Astrocyte (in vitro differentiated cells and primary cell): ENCODE measurements around the gene ADGRL1. TPM values are rescaled to one million over a fixed set of nuclear protein-coding genes. Genes with fewer than 3 reads are reported as not detected.
A peak's percentile ranks its signal among the peaks of the same experiment; 100 is the strongest.
"Not testable (repeated sequence)": the region's sequence is repeated elsewhere in the genome, so short reads cannot be mapped to it uniquely, and the experiment has no call there.

Experiments
- DNase-seq: peaks from one replicate; pipeline ENCODE4 v3.0.0-alpha.2; 2010; ENCODE audit warnings: low read depth
- FAIRE-seq: peaks from 2 replicates; lab custom pipeline; 2011; peaks lifted over from hg19 to GRCh38; lab: Jason Lieb, UNC
- H2AFZ ChIP-seq: 2 replicates; pipeline ENCODE4 v1.6.0; 2012; ENCODE audit warnings: low read depth, low read length, inconsistent platforms
- H3K27ac ChIP-seq: 2 replicates; pipeline ENCODE4 v1.5.1; 2011; ENCODE audit warnings: low read depth, low read length, inconsistent platforms
- H3K27me3 ChIP-seq: 2 replicates; pipeline ENCODE4 v1.6.0; 2011; ENCODE audit warnings: low read length, inconsistent platforms; ENCODE audit not compliant: insufficient read depth
- H3K36me3 ChIP-seq: 2 replicates; pipeline ENCODE4 v1.5.1; 2011; ENCODE audit warnings: low read length, inconsistent platforms; ENCODE audit not compliant: insufficient read depth
- H3K4me1 ChIP-seq: 2 replicates; pipeline ENCODE4 v1.5.1; 2011; ENCODE audit warnings: low read length, inconsistent platforms; ENCODE audit not compliant: insufficient read depth
- H3K4me2 ChIP-seq: 2 replicates; pipeline ENCODE4 v1.6.0; 2012; ENCODE audit warnings: low read length, inconsistent platforms
- H3K4me3 ChIP-seq: 2 replicates; pipeline ENCODE4 v1.5.1; 2011; ENCODE audit warnings: low read depth, mild to moderate bottlenecking, low read length, inconsistent platforms; ENCODE audit not compliant: insufficient read depth
- H3K79me2 ChIP-seq: 2 replicates; pipeline ENCODE4 v1.6.0; 2012; ENCODE audit warnings: mild to moderate bottlenecking, low read length, inconsistent platforms; ENCODE audit not compliant: insufficient read depth
- H3K9ac ChIP-seq: 2 replicates; pipeline ENCODE4 v1.6.0; 2012; ENCODE audit warnings: mild to moderate bottlenecking, low read length, inconsistent platforms
- H3K9me3 ChIP-seq: 2 replicates; pipeline ENCODE4 v1.5.1; 2012; ENCODE audit warnings: low read depth, mild to moderate bottlenecking, low read length, inconsistent platforms; ENCODE audit not compliant: insufficient read depth
- H4K20me1 ChIP-seq: 2 replicates; pipeline ENCODE4 v1.6.0; 2012; ENCODE audit warnings: low read length, inconsistent platforms; ENCODE audit not compliant: insufficient read depth
- H3K27ac Mint-ChIP-seq: one replicate; pipeline ENCODE4 v1.8.0; 2021; ENCODE audit warnings: mild to moderate bottlenecking, mixed read lengths; ENCODE audit not compliant: unreplicated experiment
- H3K27me3 Mint-ChIP-seq: one replicate; pipeline ENCODE4 v1.8.0; 2021; ENCODE audit warnings: low read depth, mixed read lengths; ENCODE audit not compliant: unreplicated experiment
- H3K36me3 Mint-ChIP-seq: one replicate; pipeline ENCODE4 v1.8.0; 2021; ENCODE audit warnings: low read depth, mixed read lengths; ENCODE audit not compliant: unreplicated experiment
- H3K4me1 Mint-ChIP-seq: one replicate; pipeline ENCODE4 v1.8.0; 2021; ENCODE audit warnings: low read depth, mixed read lengths; ENCODE audit not compliant: unreplicated experiment
- H3K4me3 Mint-ChIP-seq: one replicate; pipeline ENCODE4 v1.8.0; 2021; ENCODE audit warnings: mild to moderate bottlenecking, moderate library complexity, mixed read lengths; ENCODE audit not compliant: unreplicated experiment
- H3K9me3 Mint-ChIP-seq: one replicate; pipeline ENCODE4 v1.8.0; 2021; ENCODE audit warnings: mild to moderate bottlenecking, mixed read lengths; ENCODE audit not compliant: unreplicated experiment
- CTCF ChIP-seq: IDR thresholded peaks from 2 replicates; pipeline ENCODE4 v1.5.1; 2011; ENCODE audit warnings: low read depth, mild to moderate bottlenecking, inconsistent platforms, low read length, moderate library complexity; ENCODE audit not compliant: insufficient read depth
- EZH2 ChIP-seq: IDR thresholded peaks from 2 replicates; pipeline ENCODE4 v1.6.1; 2012; ENCODE audit warnings: mild to moderate bottlenecking, low read length, inconsistent platforms; ENCODE audit not compliant: insufficient read depth
- total RNA-seq: library from RNA; stranded (reverse); gene quantifications from 2 replicates; pipeline ENCODE4 v1.2.1, GENCODE V29; 2021

Gene ADGRL1
- total RNA-seq, 1 donor from 2014 or later: 40.9 TPM

- no peak overlapping the region for H3K27ac ChIP-seq
- H3K4me3 Mint-ChIP-seq: peak overlapping the region; percentile 22
- H3K4me1 Mint-ChIP-seq: peaks cover 9% of the 10 kb centered on the region
- no peak overlapping the region for H2AFZ ChIP-seq
- no peaks in the 10 kb centered on the region for H3K36me3 ChIP-seq
- H3K4me3 ChIP-seq: no peak overlapping the region
- no peak overlapping the region for H3K4me2 ChIP-seq
- DNase-seq (no peak), FAIRE-seq (no peak)
- H3K27ac Mint-ChIP-seq: no peak overlapping the region
- no peak overlapping the region for H3K9ac ChIP-seq
- H3K9me3 ChIP-seq: no peaks in the 10 kb centered on the region
- H3K36me3 Mint-ChIP-seq: peaks cover 3% of the 10 kb centered on the region
- H3K27me3 Mint-ChIP-seq: peaks cover under 1% of the 10 kb centered on the region
- H3K79me2 ChIP-seq: no peaks in the 10 kb centered on the region
- TF ChIP-seq CTCF (no peak), EZH2 (no peak)
- no peaks in the 10 kb centered on the region for H3K9me3 Mint-ChIP-seq
- H4K20me1 ChIP-seq: peaks cover 14% of the 10 kb centered on the region
- peaks cover 2% of the 10 kb centered on the region for H3K27me3 ChIP-seq
- no peaks in the 10 kb centered on the region for H3K4me1 ChIP-seq
These were observed 2.8 kb downstream of the ADGRL1 start for GRCh38 chr19:14203177-14203576.

- H3K27me3 Mint-ChIP-seq, H3K9ac ChIP-seq, H3K79me2 ChIP-seq, H3K9me3 Mint-ChIP-seq, H3K4me2 ChIP-seq, H3K27ac ChIP-seq, H3K27ac Mint-ChIP-seq, H3K4me3 ChIP-seq, H3K4me1 ChIP-seq, H3K4me1 Mint-ChIP-seq, FAIRE-seq, DNase-seq, H3K36me3 ChIP-seq, H3K9me3 ChIP-seq, H2AFZ ChIP-seq, H3K27me3 ChIP-seq: not testable (repeated sequence)
- peaks cover 21% of the 10 kb centered on the region for H4K20me1 ChIP-seq
- Mint-ChIP-seq H3K36me3 (peaks cover 10% of the 10 kb centered on the region), H3K4me3 (peak overlapping the region; percentile 34)
These were observed 4.5 kb downstream of the ADGRL1 start for GRCh38 chr19:14201481-14201880.

GRCh38 chr19:14200147-14200841 lies 5.7 kb downstream of the ADGRL1 start:
- H3K4me1 ChIP-seq, H2AFZ ChIP-seq, DNase-seq, H3K79me2 ChIP-seq, H3K4me1 Mint-ChIP-seq, H3K27ac ChIP-seq, H3K27ac Mint-ChIP-seq, H3K9ac ChIP-seq, H3K4me3 ChIP-seq, H3K36me3 ChIP-seq, H3K9me3 ChIP-seq, FAIRE-seq, H3K27me3 ChIP-seq, H3K4me2 ChIP-seq, H3K9me3 Mint-ChIP-seq, H3K27me3 Mint-ChIP-seq: not testable (repeated sequence)
- Mint-ChIP-seq H3K36me3 (peaks cover 15% of the 10 kb centered on the region), H3K4me3 (peak overlapping the region; percentile 77)
- H4K20me1 ChIP-seq: peaks cover 31% of the 10 kb centered on the region
- peak; percentile 50 for TF ChIP-seq CTCF
